Measurements from ENCODE around the gene KSR1.

- TF ChIP-seq YY1 (IDR thresholded peaks at IDR 0.05; ENCODE audit: low read depth) = no peak
- no peak for TF ChIP-seq NFIC (IDR thresholded peaks at IDR 0.05)
- no peak for TF ChIP-seq EP300 (IDR thresholded peaks at IDR 0.05; ENCODE audit: borderline replicate concordance)
- no peak for TF ChIP-seq MAX (IDR thresholded peaks at IDR 0.05)
- TF ChIP-seq TAF1 (IDR thresholded peaks at IDR 0.05; ENCODE audit: low read depth) = no peak
- TF ChIP-seq RAD21 (IDR thresholded peaks at IDR 0.05; ENCODE audit: low read depth) = no peak
Observed at GRCh38 chr17:27569884-27570577, 113.8 kb downstream of the KSR1 start.
